ENCODE measurements around the gene CCDC34.

The CCDC34 gene

DNA sequence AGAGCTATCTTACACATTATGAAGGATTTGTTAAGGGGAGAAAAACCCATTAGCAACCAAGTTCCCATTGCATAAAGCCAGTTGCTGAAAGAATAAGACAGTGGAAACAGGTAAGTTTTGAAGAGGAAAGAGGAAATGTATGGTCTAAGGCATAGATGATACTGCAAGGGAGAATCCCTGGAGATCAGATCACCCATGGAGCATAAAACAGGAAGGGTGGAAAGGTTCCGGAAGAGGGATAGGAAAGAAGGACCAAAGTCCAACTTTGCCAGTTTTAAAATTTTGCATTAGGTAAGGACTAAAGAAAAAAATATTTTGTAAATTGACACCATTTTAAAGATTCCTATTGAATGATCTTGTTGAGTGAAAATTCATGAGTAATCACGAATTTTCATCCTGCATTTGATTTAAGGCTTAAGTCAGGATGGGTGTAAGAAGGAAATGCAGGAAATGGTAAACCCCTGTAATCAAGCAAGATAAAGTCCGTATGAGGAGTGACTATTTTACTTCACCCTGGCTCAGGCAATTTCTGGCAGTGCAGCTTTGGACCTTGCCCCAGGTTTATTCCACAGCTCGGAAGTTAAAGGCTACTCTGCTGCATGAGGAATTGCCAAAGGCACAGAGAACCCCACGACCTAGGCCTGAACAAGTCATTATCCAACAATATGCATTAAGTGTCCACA lies 70.9 kb downstream of the CCDC34 start:
- no peak for DNase-seq

DNA sequence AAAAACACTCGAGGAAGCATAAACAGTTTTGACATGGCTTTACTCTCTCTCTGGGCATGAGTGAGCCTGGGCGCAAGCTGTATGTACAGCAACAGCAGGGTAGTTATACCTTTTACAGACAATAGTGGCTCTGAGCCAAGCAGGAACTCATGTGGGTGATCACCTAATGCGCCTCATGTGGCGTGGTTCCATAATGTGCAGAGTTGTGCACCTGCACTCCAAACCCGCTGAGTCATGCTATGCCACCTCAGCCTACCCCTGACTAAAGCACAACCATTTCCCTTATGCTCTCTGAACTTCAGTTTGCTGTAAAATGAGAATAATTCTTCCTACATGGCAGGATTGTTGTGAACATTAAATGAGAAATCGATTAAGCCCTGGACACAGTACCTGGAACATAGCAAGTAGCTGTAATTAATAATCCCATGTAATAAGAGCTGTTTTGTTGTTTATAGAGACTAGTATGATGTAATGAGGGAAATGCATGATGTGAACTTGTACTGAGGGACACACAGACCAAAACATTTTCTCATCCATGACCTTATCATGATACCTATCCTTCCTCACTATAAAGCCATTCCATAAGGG lies 71.6 kb downstream of the CCDC34 start:
- no peak for DNase-seq

DNA sequence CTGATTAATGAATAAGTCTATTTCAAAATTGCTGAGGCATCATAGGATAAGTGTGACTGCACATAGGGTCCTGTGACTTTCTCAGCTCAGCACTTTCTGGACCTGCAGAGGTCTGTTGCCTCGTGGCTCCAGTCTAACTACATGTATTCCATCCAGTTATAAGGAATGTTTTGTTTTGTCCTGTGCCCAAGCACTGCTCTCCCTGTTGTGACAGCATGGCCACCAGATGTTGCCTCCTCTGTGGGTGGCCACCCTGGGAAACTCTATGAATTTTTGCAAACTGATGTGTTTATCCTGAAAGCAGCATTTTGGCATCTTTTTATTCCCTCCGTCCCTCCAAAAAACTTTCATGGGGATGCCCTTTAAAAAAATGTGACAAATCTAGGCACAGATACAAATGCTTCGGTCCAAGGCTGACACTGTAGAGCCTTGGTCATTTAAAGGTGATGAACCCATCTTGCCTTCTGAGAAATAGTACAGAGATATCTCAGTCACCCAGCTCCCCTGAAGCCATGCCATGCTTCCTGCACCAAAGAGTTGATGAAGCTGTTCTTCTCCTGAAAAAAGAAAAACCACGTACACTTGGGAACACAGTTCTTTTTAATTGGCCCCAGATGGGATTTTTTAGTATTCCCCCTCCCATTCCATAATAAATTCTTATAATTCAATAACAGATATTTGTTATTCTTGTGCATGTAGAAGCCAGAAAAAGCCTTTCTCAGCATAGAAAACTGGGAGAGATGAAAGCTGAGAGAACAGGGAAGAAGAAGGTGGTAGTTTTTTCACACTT lies 72.6 kb downstream of the CCDC34 start:
- DNase-seq = no peak

All from anterior cingulate cortex (tissue), 58 donors.